WTC11 (cell line): Measurements from ENCODE around the gene APH1B. TPM values are rescaled to one million over a fixed set of nuclear protein-coding genes. Genes with fewer than 3 reads are reported as not detected.

Source experiments
- ATAC-seq: fragments of 200-7000 bp; cut with Tn5 transposase; 2 replicates; pipeline ENCODE4 v1.10.0; 2021; ENCODE audit warnings: mild to moderate bottlenecking, moderate library complexity
- CTCF ChIA-PET: fragments of 300-600 bp; sonication (Branson Sonifier 250); formaldehyde crosslinking; loops from one replicate; lab custom pipeline; 2021; ENCODE audit warnings: antibody characterized with exemption; lab: Charles Lee
- POLR2A ChIA-PET: fragments of 350-600 bp; sonication (Branson Sonifier 250); formaldehyde crosslinking; loops from one replicate; lab custom pipeline; 2021; ENCODE audit warnings: antibody characterized with exemption; lab: Charles Lee
- DNase-seq: peaks from one replicate; pipeline ENCODE4 v3.0.0; 2021; ENCODE audit warnings: low spot score
- H3K27ac Mint-ChIP-seq: 2 replicates; pipeline ENCODE4 v1.8.0; 2021; ENCODE audit warnings: mixed read lengths
- H3K27me3 Mint-ChIP-seq: 2 replicates; pipeline ENCODE4 v1.8.0; 2021; ENCODE audit warnings: low read depth, mild to moderate bottlenecking, moderate library complexity, mixed read lengths
- H3K36me3 Mint-ChIP-seq: 2 replicates; pipeline ENCODE4 v1.8.0; 2021; ENCODE audit warnings: mixed read lengths
- H3K4me1 Mint-ChIP-seq: 2 replicates; pipeline ENCODE4 v1.8.0; 2022; ENCODE audit warnings: mixed read lengths
- H3K4me3 Mint-ChIP-seq: 2 replicates; pipeline ENCODE4 v1.8.0; 2021; ENCODE audit warnings: mild to moderate bottlenecking, moderate library complexity, mixed read lengths
- H3K9me3 Mint-ChIP-seq: 2 replicates; pipeline ENCODE4 v1.8.0; 2021; ENCODE audit warnings: mixed read lengths
- CTCF ChIP-seq: fragments of 200-600 bp; IDR thresholded peaks from 2 replicates; pipeline ENCODE4 v1.8.0; 2022; ENCODE audit warnings: antibody characterized with exemption
- E2F1 ChIP-seq: sonication (generic); formaldehyde crosslinking; IDR thresholded peaks from 2 replicates; pipeline ENCODE4 v1.8.0; 2022; ENCODE audit warnings: mild to moderate bottlenecking, missing genetic modification reagents
- E2F4 ChIP-seq: sonication (generic); formaldehyde crosslinking; IDR thresholded peaks from 2 replicates; pipeline ENCODE4 v1.8.1; 2022; ENCODE audit warnings: low read depth, mild to moderate bottlenecking, moderate library complexity, missing genetic modification reagents, borderline replicate concordance
- NR2C2 ChIP-seq: sonication (generic); formaldehyde crosslinking; IDR thresholded peaks from 2 replicates; pipeline ENCODE4 v1.8.0; 2022; ENCODE audit warnings: mild to moderate bottlenecking, missing genetic modification reagents
- NR3C1 ChIP-seq: sonication (generic); formaldehyde crosslinking; conservative IDR thresholded peaks from 2 replicates; pipeline ENCODE4 v1.8.1; 2023; ENCODE audit warnings: low read depth, mild to moderate bottlenecking, missing genetic modification reagents
- PRDM15 ChIP-seq: sonication (generic); formaldehyde crosslinking; IDR thresholded peaks from 2 replicates; pipeline ENCODE4 v1.8.0; 2022; ENCODE audit warnings: missing genetic modification reagents
- RORB ChIP-seq: fragments of 250-450 bp; sonication (Bioruptor Pico); IDR thresholded peaks from 2 replicates; pipeline ENCODE4 v1.9.0; 2021; ENCODE audit warnings: mild to moderate bottlenecking
- SMAD4 ChIP-seq: sonication (generic); formaldehyde crosslinking; IDR thresholded peaks from 2 replicates; pipeline ENCODE4 v1.8.0; 2022; ENCODE audit warnings: mild to moderate bottlenecking, missing genetic modification reagents
- SP1 ChIP-seq: sonication (generic); formaldehyde crosslinking; conservative IDR thresholded peaks from 2 replicates; pipeline ENCODE4 v1.8.1; 2022; ENCODE audit warnings: missing genetic modification reagents
- ZBTB21 ChIP-seq: sonication (generic); formaldehyde crosslinking; IDR thresholded peaks from 2 replicates; pipeline ENCODE4 v1.8.1; 2023; ENCODE audit warnings: mild to moderate bottlenecking, missing genetic modification reagents, borderline replicate concordance
- ZNF138 ChIP-seq: sonication (generic); formaldehyde crosslinking; conservative IDR thresholded peaks from 2 replicates; pipeline ENCODE4 v1.8.1; 2022; ENCODE audit warnings: mild to moderate bottlenecking, moderate library complexity, missing genetic modification reagents
- ZNF425 ChIP-seq: fragments of 250-450 bp; sonication (Bioruptor Pico); conservative IDR thresholded peaks from 2 replicates; pipeline ENCODE4 v1.9.0; 2021; ENCODE audit warnings: mild to moderate bottlenecking
- ZNF532 ChIP-seq: fragments of 250-450 bp; sonication (Bioruptor Pico); IDR thresholded peaks from 2 replicates; pipeline ENCODE4 v1.9.0; 2021; ENCODE audit warnings: mild to moderate bottlenecking, borderline replicate concordance
- total RNA-seq: library from RNA; stranded (reverse); gene quantifications from 3 replicates; pipeline ENCODE4 v1.2.3, GENCODE V29; 2021

APH1B gene
- total RNA-seq, 1 experiment from 2014 or later: 25.0 TPM

GRCh38 chr15:63334821-63335220, 57.4 kb downstream of the APH1B start:
- DNase-seq: no peak
- Mint-ChIP-seq H3K27me3 (no peaks in the 10 kb centered on the region), H3K4me3 (no peak overlapping the region), H3K9me3 (no peaks in the 10 kb centered on the region), H3K36me3 (no peaks in the 10 kb centered on the region), H3K4me1 (peaks cover 20% of the 10 kb centered on the region), H3K27ac (no peak overlapping the region)
- CTCF ChIA-PET: no interaction called here
- no peak for ATAC-seq
- TF ChIP-seq NR3C1 (CRISPR knock-in tag): no peak
- TF ChIP-seq E2F4 (CRISPR knock-in tag): no peak
- no peak for TF ChIP-seq PRDM15 (CRISPR knock-in tag)
- TF ChIP-seq ZNF532: no peak
- no peak for TF ChIP-seq RORB
- TF ChIP-seq NR2C2: no peak
- no peak for TF ChIP-seq SMAD4 (CRISPR knock-in tag)
- no peak for TF ChIP-seq ZNF138 (CRISPR knock-in tag)
- no peak for TF ChIP-seq SP1 (CRISPR knock-in tag)
- TF ChIP-seq CTCF: no peak
- no peak for TF ChIP-seq ZBTB21 (CRISPR knock-in tag)
- no peak for TF ChIP-seq E2F1 (CRISPR knock-in tag)
- no peak for TF ChIP-seq ZNF425 (CRISPR knock-in tag)
- POLR2A ChIA-PET: no interaction called here
